Measurements from ENCODE around the gene DGCR2.
A peak's percentile ranks its signal among the peaks of the same experiment; 100 is the strongest.

DGCR2 gene

DNA sequence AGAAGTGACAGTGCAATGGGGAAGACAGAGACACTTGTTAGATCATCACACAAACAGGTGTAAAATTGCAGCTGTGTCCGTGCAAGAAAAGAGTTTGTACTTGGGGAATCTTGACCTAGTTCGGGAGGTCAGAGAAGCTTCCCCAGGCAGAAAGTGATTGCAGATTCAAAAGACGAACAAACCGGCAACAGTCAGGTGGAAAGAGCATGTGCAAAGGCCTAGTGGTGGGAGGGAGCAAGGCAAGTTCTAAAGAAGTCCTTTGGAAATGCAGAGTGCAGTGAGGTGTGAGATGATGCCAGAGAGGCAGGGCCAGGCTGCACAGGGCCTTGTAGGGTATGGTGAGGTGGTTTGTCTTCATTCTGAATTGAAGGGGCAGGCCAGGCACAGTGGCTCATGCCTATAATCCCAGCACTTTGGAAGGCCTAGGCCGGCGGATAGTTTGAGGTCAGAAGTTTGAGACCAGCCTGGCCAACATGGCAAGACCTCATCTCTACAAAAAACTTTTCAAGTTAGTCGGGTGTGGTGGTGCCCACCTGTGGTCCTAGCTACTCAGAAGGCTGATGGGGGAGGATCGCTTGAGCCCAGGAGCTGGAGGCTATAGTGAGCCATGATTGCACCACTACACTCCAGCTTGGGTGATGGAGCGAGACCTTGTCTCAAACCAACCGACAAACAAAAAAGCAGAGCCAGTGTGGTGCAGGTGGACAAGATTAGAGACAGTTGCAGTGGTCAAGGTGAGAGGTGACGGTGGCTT lies 24.2 kb upstream of the DGCR2 start:
- no peak for DNase-seq

DNA sequence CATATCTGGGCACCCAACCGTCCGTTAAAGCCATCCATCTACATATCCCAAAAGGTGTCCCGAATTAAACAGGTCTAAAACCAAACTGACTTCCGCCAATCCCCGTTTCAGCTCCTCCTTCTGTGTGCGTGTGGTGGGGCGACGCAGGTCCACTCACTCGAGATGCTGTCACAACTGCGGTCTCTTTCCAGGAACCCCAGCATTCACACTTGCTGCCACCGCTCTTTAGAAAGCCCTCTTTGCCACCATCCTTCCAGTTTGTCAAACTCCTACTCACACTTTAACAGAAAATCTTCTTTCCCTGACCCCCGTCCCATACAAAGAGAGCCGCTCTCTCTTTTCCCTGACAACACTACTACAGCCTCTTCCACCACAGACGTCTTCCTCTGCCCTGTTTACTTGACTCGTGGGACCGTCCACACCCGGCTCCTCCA lies 21.8 kb upstream of the DGCR2 start:
- peak; percentile 56 for DNase-seq

DNA sequence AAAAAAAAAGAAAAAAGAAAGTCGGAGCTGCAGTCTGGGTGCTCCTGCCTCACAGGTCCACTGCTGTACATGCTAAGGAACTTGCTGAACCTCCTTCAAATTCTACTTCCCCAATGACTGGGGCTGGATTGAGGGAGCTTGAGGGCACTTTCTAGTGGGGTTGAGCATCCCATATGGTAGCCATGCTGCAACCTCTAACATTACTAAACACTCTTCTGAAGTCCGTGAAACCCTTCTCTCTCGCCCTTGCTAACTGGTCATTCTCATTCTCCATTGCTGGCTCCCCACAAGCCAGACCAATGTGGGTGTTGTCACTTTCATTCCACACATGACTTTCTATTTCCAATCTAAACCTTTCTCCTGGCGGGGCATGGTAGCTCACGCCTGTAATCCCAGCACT lies 21.0 kb upstream of the DGCR2 start:
- no peak for DNase-seq

DNA sequence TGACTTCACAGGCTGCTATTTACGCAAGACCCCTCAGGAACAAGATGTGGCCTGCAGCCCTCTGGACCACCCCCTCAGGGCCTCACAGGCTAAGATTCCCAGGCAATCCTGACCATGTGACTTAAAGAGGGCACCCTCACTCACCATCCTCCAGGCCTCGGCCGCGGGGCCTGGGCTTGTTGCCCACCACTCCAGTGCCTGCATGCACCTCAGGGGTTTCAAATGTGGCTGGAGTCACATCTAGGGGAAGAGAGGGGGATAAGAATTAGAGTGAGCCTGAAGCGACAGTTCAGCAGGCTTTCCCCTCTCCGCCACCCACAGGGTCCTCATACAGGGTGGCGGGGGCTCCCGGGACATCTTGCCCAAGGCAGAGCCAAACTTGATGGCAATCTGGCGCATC lies 20.2 kb upstream of the DGCR2 start:
- no peak for DNase-seq

DNA sequence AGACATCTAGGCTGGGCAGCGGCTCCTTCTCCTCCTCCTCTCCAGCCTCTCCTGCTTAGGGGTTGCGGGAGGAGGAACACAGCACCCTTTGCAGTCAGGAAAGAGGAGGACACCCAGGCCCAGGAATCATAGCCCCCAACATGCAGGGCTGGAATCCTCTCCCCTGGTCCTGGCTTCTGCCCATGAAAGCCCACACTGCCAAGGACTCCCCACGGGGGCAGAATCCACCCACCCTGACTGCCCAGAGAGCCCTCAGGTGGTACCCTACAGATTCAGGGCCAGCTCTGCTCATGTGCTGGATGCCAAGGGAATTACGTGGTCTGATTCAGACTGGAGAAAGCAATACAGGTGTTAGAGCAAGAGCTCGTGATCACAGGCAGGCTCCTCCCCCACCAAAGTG lies 17.8 kb upstream of the DGCR2 start:
- no peak for DNase-seq

DNA sequence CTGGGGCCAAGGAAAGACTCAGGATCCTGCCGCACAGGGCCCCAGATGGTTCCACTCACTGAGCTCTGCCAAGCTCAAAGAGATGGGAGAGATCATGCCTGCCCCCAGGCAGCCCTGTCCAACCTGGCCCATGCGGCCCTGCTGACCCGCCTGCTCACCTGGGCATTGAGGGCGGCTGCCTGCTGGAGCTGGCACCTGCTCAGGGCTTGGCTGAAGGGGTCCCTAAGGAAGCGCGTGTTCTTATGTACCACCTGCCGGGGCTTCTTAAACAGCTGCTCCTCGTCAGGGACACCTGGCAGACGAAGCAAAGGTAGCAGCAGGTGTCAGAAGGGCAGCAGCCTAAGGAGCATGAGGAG lies 16.8 kb upstream of the DGCR2 start:
- DNase-seq, result no peak

DNA sequence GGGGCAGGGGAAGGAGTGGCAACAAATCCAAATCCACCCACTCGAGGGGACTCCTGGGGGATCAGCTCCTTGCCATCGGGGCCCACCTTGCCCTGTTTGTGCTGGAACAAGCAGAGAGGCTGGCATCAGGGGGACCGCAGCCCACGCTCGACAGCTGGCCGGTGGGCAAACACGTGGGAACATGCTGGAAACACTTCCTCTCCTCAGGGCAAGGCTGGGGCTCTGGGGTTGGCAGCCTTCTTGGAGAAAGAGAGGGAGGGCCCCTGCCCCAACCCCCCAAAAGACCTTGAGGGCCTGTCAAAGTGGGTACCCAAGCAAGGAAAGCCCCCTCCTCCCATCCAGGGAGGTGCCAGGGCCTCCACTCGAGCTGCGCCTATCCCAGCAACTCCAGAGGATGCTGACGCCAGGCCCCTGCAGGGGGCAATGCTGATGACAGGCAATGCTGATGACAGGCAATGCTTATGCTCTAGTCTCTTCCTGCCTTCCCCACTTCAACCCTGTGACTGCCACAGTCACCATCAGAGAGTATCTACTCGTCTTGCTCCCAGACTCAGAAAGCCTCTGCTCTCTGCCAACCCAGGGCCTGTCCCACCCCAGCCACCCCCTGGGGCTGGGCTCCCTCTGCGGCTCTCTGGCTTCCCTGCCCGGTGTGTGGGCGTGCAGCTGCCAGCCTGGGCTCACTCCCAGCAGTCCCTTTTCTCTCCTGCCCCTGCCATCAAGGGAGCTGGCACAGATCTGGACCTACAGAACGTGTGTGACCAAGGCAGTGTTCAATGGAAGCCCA lies 16.2 kb upstream of the DGCR2 start:
- no peak for DNase-seq

DNA sequence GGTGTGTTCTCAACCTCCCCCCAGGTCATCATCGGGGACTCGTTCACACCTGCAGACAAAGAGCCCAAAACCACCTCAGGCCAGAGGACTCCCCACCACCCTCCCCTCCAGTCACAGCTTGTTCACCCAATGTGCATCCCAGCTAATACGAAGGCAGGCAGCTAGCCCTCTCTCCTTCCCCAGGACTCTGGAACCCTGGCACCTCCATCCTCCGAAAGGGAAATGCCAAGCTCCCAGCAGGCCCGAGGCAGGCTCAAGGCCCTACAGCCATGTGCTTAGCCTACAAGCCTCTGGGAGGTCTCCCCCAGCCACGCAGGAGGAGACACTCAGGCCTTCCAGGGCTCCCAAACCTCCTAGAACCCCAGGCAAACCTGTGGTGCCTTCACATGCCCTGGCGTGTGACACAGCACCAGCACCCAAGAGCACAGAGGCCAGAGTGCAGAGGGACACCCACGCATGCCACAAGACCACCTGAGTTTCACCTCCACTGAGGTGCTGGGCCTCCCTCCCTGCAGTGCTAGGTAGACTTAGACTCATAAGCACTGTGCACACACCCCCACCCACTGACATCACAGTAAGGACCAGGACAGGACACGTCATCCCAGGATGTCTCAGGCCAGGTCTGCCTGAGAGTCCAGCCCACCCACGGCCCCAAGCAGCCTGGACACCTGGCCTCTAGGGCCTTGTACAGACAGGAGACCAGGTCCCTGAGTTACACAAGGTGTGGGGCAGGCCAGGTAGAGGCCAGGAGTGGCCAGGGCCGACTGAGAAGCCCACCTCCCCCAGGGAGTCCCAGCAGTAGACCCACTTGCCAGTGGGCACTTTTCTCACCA lies 15.4 kb upstream of the DGCR2 start:
- DNase-seq, result no peak

DNA sequence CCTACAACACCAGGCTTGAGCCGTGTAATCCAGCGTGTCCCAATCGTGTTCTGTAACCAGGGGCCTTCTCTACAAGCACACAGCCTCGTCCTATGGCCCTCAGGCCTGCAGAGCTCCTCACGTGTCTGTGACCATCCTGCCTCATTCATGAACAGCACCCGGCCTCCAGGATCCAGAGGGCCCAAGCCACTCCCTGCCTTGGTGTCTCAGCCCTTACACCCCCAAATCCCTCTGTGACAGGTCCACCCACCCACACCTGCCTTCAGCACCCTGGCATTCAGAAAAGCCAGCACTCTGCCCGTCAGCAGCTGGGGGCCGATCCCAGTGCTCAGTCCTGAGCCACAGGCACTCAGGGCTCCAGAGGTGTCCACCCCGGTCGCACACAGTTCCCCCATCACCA lies 14.7 kb upstream of the DGCR2 start:
- DNase-seq, result no peak

DNA sequence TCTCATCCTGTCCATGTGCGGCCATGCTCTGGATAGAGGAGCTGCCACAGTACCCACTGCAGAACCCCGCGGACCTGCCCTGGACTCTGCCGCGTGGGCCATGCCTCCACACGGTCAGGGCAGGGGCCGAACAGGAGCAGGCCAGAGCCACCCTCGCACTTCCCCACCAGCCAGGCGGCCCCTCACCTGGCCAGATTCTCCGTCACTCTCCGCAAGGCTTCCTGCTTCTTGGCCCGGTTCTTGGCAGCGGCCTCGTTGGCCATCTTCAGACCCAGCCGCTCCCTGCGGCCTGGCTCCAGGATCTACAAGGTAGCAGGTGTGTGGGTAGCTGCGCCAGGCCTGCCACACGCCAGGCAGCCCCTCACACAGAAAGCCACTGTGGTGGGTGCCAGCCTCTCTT lies 12.7 kb upstream of the DGCR2 start:
- no peak for DNase-seq

DNA sequence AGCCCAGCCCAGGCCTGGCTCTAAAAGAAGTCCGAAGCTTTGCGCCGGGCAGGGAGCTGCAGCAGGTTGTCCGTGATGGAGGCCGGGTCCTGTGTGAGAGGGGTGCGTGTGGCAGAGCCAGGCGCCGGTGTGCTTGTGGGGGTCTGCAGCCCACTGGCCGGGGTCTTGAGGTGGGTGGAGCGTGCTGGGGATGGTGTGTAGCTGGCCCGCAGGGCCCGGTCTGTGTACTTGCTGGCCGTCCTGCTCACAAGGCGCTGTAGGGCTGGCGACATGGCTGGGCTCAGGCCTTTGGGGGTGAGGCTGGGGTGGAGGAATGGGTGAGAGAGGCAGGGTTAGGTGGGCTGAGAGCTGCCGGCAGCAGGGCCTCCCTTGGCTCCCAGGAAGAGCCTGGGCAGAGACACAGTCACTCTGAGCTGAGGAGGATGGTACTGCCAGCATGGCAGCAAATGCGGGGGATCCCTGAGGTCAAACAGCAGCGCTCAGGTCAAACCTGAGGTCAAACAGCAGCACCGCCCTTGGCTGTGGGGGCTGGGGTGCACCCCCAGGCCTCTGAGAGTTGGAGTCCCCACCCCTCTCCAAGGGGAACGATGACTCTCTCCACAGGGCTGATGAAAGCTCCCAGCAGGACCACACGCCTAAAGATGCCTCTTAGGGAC lies 12.1 kb upstream of the DGCR2 start:
- DNase-seq, result no peak

DNA sequence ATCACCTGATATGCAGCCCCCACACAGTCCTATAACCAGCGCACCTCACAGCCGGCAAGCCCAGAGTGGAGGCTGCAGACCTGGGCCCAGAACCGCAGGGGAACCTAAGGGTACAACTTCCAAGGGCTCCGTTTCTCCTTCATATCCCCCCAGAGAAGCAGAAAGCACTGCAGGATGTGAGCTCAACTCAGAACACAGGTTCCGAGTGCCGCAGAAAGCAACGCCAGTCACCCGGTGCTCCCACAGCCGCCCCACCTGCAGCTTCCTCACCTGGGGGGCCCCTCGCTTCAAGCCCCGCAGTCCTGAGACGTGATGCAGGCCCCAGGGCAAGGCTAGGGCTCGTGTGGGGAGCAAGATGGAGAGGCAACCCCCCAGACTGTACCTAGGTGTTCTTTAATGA lies 11.3 kb upstream of the DGCR2 start:
- DNase-seq, result no peak

DNA sequence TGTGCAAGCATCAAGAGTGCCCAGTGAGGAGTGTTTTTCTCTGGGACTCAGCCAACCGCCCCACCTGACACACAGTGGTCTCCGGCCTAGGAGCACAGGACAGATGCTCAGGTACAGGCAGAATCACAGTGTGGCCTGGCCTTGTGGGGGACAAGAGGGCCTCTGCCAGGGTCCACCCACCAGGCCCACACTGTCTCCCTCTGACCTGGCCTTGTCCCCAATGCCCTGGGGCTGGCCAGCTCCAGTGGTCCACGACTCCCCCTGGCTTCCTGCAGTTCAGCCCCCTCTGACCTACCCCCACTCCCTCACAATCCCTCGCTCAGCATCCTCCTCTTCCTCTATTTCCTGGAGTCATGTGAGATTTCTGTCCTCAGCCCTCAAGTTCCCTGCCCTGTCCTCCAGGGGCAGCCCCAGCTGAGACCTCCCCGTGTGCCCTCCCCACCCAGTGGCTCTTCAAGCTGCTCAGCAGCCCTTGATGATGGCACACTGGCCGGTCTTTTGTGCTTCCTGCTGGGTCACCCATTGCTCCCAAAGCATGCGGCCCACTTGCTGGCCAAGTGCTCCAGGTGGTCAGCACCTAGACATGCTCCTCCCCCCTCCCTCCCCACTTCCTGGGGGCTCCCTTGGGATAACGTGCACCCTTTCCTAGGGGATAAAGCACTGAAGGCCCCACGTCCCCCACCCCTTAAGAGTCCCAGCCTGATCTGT lies 10.6 kb upstream of the DGCR2 start:
- no peak for DNase-seq

DNA sequence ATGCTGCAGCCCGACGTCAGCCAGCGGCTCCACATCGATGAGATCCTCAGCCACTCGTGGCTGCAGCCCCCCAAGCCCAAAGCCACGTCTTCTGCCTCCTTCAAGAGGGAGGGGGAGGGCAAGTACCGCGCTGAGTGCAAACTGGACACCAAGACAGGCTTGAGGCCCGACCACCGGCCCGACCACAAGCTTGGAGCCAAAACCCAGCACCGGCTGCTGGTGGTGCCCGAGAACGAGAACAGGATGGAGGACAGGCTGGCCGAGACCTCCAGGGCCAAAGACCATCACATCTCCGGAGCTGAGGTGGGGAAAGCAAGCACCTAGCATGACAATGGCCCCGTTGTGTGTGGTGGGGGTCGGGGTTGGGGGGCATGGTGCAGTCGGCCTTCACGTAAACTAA lies 9.9 kb upstream of the DGCR2 start:
- no peak for DNase-seq

DNA sequence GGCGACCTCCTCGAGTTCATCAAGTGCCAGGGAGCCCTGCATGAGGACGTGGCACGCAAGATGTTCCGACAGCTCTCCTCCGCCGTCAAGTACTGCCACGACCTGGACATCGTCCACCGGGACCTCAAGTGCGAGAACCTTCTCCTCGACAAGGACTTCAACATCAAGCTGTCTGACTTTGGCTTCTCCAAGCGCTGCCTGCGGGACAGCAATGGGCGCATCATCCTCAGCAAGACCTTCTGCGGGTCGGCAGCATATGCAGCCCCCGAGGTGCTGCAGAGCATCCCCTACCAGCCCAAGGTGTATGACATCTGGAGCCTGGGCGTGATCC lies 9.4 kb upstream of the DGCR2 start:
- no peak for DNase-seq

DNA sequence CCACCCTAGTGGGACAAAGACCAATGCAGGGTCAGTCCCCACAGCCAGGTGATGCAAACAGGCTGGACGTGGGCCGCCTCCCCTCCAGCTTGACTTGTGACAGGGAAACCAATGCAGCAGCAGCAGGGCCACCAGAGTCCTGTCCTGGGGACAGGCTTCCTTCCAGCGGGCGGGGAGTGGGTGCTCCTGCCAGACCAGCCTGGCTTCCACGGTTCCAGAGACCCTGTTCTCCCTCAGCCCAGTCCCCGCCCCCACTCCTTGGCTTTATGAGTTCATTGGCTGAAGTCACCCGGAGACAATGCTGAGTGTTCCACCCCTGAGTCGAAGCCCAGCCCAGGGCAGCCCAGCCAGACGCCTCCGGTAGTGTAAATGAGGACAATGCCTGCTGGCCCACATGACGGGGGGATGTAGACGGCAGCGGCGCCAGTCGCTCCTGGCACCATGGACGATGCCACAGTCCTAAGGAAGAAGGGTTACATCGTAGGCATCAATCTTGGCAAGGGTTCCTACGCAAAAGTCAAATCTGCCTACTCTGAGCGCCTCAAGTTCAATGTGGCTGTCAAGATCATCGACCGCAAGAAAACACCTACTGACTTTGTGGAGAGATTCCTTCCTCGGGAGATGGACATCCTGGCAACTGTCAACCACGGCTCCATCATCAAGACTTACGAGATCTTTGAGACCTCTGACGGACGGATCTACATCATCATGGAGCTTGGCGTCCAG lies 8.9 kb upstream of the DGCR2 start, which contains the start of gene TSSK2:
TSSK2 (plus strand) TSS at position 350 of the 726 bp plus-strand sequence; CDS start at position 442, 92 bp downstream.
- DNase-seq, result no peak

DNA sequence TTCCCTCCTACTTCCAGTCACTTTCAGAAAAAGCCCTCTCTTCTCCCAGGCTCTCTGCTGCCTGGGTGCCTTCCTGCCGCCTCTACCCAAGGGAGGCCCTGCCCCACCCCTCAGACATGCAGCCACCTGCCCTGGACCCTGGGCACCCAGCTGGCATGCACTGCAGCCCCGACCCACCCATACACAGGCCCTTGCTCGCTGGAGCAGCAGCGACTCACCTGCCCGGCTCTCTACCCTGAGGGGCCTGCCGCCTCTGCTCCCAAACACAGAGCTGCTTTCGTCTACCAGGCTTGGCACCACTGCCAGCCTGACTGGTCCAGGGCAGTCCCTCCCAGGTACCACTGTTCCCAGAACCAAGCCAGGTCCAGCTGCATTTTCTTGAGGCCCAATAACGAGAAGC lies 7.7 kb upstream of the DGCR2 start:
- no peak for DNase-seq

DNA sequence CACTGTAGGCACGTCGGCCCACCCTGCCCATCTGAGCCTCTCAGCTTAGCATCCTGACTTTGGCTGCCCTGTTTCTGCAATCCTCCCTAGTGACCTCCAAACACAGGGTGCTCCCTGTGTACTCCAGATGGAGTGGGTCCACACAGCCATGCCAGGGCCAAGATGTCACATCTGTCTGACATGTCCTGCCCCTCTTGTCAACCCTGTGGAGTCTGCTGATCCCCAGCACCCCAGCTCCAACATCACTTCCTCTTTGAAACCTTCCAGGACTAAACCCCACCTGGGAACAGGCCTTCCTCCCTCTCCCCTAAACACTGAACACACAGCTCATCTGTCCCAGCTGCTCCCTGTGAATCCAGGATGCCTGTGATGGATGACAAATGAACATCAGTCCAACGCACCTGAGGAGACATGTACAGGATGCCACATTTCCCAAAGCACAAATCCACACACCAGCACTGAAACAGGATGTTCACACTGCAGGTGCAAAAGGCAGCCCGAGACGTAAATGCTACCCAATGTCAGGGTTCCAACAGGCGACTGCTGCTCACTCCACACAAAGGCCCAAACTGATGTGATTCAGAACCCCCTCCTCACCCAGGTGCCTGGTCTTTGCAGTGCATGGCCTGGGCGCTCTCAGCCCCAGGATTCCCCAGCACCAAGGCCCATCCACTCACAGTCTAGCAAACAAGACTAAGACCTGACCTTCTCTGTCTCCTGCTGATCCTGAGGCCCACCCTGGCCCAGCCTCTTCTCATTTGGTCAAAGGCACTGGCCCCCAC lies 6.9 kb upstream of the DGCR2 start:
- DNase-seq, result no peak

DNA sequence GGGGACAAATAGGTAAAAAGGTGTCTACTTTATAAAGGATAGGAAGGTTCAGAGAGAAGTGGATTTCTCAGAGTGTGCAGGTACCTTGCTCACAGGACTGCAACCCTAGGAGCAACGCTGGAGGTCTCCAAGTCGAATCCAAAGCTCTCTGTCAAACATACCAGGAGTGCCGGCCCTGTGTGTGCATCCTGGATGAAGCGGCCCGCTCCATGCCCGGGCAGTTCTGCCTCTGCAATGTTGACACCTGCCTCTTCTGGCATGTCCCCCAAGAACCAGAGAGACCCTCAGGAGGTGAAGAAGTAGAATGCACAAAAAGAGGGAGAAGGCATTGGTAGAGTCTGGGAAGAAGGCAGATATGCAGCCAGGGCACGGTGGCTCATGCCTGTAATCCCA lies 5.8 kb upstream of the DGCR2 start:
- DNase-seq, result no peak

DNA sequence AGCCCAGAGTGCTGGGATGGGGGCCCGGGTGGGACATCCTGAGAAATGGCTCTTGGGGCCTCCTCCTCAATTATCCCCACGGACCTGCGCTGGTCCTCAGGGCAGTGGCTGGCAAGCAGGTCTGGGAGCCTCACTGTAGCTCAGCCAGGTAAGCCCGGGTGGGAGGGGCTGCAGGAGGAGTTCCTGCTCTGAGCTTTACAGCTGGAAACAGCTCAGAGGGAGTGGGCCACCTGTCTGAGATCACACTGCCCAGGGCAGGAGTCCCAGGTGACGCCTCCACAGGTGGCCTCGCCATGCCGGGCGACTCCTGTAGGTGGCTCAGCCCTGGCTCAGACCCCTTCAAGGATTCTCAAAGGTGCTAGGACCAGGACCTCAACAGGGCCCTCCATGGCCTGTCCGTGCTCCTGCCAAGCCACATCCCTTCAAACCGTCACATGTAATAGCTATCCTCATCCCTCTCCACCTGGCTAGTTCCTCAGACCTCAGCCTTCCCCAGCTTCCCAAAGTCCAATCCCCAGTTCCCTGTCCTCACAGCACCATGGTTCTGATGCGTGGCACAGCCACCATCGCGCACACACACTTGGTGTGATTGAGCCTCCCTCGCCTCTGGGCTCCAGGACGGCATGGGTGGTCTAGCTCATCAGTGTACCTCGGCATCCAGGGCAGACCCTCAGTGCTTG lies 5.3 kb upstream of the DGCR2 start:
- DNase-seq, result no peak
